NCI-H146 treated with DMSO at 0.1 percent for 48 hours (cell line): Measurements from ENCODE around the gene GJA10.
"Not testable (repeated sequence)": the region's sequence is repeated elsewhere in the genome, so short reads cannot be mapped to it uniquely, and the experiment has no call there.

Source experiments
- DNase-seq: peaks from one replicate; lab custom pipeline; 2025; ENCODE audit not compliant: unreplicated experiment; lab: John Stamatoyannopoulos, UW

The GJA10 gene

DNA sequence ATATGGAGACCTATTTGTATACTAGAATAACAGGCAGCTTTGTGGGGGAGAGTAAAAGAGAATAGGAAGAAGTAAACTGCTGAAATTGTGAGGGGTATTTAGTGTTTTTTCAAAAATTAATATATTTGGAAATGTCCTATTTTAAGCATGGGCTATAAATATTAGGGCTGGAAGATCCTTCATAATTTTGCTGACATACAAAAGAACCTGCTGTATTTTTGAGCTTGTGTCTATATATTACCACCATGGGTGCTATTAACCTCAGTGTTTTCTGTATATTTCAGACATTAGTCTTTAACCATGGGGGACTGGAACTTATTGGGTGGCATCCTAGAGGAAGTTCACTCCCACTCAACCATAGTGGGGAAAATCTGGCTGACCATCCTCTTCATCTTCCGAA is at the start of gene GJA10:
GJA10 (plus strand) TSS at position 301 of the 400 bp plus-strand sequence; CDS start at position 301, 0 bp downstream.
- DNase-seq = no peak

DNA sequence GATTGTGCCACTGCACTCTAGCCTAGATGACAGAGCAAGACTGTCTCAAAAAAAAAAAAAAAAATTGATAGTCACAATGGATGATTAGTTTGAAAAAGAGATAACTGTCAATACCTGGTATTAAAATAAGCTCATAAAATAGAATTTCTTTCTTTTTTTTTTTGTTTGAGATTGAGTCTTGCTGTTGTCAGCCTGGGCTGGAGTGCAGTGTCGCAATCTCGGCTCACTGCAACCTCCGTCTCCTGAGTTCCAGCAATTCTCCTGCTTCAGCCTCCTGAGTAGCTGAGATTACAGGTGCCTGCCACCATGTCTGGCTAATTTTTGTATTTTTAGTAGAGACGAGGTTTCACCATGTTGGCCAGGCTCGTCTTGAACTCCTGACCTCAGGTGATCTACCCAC is 46.8 kb upstream of the GJA10 start:
- not testable (repeated sequence) for DNase-seq

DNA sequence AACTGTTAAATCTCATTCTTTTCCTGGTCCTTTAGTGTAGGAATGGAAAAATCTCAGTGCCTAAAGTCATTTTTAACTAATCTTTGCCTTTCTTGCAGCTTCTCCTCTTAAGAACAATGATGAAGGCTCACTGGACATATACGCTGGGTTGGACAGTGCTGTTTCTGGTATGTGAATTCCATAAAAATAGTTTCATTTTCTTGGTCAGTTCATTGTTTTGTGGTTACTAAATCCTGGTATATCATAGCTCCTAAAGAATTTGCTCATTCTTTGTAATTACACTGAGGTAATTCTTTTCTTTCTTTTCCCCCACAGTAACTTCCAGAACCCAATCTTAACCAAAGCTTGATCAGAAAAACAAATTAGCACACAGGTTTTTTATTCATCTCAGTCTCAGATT is 41.2 kb upstream of the GJA10 start:
- DNase-seq = no peak

DNA sequence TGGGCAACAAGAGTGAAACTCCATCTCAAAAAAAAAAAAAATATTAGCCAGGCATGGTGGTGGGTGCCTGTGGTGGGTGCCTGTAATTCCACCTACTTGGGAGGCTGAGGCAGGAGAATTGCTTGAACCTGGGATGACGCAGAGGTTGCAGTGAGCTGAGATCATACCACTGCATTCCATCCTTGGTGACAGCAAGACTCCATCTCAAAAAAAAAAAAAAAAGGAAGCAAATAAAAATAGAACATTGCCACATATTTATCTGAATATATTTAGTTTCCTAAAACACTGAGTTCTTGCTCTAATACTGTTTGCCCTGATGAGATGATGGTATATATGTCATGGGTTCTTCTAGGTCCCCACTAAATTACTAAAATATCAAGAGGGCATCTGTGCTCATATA is 36.2 kb upstream of the GJA10 start:
- no peak for DNase-seq

DNA sequence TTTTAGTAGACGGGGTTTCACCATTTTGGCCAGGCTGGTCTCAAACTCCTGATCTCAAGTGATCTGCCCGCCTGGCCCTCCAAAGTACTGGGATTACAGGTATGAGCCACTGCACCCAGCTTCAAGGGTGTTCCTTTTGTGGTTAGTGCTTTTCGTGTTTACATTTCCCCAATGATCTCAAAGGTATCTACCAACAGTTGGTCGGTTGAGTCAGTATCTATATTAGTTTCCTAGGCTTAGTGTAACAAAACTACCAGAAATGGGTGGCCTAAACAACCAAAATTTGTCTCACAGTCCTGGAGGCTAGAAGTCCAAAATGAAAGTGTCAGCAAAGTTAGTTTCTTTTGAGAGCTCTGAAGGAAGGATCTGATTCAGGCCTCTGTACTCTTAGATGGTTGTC is 34.5 kb upstream of the GJA10 start:
- DNase-seq = no peak

DNA sequence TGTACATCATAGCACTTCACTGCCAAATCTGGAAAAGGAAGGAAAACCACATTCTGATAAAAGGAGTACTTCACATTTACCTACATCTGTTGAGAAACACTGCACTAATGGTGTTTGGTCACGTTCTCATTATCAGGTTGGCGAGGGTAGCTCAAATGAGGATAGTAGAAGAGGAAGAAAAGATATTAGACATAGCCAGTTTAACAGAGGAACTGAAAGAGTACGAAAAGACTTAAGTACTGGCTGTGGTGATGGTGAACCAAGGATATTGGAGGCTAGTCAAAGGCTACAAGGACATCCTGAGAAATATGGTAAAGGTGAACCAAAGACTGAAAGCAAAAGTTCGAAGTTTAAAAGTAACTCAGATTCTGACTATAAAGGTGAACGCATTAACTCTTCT is 32.0 kb upstream of the GJA10 start:
- no peak for DNase-seq

DNA sequence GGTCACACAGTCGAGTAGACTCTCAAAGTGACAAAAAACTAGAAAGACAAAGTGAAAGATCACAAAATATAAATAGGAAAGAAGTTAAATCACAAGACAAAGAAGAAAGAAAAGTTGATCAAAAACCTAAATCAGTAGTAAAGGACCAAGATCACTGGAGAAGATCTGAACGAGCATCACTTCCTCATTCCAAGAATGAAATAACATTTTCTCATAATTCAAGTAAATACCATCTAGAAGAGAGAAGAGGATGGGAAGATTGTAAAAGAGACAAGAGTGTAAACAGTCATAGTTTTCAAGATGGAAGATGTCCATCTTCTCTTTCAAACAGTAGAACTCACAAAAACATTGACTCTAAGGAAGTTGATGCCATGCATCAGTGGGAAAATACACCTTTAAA is 31.6 kb upstream of the GJA10 start:
- no peak for DNase-seq

DNA sequence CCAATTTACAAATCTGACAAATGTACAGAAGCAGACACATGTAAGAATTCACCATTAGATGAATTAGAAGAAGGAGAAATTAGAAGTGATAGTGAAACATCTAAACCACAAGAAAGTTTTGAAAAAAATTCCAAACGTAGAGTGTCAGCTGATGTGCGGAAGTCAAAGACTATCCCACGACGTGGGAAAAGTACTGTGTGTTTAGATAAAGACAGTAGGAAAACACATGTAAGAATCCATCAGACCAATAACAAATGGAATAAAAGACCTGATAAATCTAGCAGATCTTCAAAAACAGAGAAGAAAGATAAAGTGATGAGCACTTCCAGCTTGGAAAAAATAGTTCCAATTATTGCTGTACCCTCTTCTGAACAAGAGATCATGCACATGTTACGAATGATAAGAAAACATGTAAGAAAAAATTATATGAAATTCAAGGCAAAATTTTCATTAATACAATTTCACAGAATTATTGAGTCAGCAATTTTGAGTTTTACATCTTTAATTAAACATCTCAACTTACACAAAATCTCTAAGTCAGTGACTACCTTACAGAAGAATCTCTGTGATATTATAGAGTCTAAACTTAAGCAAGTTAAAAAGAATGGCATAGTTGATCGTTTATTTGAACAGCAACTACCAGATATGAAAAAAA is 28.1 kb upstream of the GJA10 start:
- no peak for DNase-seq

DNA sequence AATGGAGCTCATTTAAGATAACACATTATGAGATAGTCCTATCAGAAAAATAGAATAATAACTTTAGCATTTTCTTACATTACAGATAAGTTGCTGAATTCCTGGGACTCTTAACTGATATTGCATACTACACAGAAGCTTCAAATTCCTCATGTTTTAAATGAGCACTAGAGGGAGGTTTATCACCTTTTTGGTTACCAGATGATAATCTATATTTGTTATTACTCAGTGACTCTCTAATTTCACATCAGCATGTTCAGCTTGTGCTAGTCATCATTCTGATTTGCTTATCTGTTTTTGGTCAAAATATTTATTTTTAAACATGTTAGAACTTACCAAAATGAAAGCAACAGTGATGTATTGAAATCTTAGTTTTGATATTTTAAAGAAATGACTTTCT is 20.5 kb upstream of the GJA10 start:
- no peak for DNase-seq

DNA sequence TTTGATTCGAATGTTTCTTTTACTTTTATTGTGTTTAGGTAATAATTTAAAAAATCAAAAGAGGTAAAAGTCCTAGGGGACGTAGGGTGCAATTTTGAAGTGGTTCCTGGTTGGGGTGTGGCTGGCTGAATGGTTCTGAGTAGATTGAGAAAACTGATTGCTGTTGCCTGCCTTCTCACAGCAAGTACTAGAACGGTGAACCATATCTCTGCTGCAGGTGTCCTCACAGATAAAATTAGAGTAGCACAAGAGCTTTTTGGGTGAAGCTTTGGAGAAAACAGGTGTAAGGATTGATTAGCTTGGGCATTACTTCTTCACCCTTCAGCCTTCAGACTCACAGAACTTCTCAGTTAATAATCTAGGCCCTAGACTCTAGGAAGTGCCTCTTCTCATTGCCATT is 19.8 kb upstream of the GJA10 start:
- no peak for DNase-seq

DNA sequence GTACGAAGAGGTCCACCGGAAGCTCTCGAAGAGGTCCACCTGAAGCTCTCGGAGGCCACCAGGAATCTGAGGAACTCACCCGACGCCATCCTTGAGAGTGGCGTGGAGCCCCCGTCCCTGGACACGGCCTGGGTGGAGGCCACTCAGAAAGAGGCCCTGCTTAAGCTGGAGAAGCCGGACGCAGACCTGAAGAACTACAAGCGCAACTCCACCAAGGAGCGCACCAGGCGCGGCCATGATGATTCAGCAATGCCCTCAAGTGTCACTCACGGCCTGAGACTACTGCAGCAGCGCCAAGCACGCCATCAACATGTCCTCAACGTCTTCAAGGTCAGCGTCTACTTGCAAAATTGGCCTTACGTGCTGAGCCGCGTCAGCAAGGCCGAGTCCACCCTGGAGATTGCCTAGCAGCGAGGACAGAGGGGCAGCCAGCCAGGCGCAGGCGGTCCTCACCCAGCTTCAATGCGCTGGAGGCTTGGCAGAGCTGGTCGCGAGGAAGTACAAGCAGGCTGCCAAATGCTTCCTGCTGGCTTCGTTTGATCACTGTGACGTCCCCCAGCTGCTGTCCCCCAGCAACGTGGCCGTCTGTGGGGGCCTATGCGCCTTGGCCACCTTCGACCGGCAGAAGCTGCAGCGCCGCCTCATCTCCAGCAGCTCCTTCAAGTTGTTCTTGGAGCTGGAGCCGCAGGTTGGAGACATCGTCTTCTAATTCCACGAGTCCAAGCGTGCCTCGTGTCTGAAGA is 7.7 kb upstream of the GJA10 start:
- DNase-seq = no peak

DNA sequence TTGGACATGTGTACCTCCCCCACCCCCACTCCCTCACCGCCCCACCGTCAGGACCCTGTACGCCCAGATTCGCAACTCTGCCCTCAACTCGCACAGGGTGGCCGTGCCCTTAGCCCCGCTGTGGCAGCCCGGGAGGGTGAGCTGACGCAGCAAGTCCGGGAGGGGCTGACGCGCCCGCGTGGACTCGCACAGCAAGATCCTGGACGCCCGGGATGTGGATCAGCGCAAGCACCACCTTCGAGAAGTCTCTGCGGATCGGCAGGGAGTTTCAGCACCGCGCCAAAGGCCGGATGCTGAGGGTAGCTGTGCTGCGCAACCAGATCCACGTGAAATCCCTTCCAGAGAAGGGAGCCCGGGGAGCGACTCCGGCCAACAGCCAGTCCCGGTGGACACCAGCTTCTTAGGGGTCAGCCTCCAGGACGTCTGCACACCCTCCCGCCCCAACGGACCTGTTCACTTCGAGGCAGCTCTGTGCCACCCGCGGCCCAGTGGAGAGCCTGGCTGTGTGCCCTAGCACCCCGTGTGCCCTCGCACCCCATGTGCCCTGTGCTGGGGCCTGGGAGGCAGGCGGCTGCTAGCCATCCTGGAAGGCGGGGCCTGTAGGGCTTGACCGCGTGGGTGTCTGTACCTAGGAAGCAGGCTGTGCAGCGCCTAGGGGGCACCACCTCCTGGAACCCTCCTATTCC is 6.7 kb upstream of the GJA10 start:
- DNase-seq = no peak

DNA sequence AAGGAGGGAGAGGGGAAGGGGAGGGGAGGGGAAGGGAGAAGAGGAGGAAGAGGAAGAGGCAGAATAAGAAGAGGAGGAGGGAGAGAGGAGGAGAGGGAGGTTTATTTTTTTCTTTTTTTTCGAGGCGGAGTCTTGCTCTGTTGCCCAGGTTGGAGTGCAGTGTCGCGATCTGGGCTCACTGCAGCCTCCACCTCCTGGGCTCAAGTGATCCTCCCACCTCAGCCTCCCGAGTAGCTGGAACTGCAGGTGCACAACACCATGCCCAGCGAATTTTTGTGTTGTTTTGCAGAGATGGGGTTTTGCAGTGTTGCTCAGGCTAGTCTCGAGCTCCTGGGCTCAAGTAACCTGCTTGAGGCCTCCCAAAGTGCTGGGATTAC is 6.1 kb upstream of the GJA10 start:
- DNase-seq = no peak

DNA sequence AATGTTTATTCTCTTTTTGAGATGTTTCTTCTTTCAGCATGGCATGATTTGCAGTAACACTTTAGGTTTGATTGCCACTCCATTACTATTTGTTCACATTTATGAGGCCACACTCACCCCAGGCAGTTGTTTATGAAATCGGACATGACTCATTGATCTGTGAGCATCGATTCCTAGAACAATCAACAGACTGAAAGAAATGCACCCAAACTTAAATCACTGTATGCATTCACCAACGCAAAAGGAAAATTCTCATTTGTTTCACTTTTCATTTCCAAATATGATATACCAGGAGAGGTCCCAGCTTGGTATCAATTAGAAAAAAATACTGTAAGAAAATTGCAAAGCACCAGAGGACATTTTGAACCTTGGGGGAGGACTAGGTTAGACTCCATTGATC is 5.4 kb upstream of the GJA10 start:
- no peak for DNase-seq

DNA sequence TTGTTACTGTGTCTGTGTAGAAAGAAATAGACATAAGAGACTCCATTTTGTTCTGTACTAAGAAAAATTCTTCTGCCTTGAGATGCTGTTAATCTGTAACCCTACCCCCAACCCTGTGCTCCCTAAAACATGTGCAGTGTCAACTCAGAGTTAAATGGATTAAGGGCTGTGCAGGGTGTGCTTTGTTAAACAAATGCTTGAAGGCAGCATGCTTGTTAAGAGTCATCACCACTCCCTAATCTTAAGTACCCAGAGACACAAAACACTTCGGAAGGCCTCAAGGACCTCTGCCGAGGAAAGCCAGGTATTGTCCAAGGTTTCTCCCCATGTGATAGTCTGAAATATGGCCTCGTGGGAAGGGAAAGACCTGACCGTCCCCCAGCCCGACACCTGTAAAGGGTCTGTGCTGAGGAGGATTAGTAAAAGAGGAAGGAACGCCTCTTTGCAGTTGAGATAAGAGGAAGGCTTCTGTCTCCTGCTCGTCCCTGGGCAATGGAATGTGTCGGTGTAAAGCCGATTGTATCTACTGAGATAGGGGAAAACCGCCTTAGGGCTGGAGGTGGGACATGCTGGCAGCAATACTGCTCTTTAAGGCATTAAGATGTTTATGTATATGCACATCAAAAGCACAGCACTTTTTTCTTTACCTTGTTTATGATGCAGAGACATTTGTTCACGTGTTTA is 3.3 kb upstream of the GJA10 start:
- not testable (repeated sequence) for DNase-seq

DNA sequence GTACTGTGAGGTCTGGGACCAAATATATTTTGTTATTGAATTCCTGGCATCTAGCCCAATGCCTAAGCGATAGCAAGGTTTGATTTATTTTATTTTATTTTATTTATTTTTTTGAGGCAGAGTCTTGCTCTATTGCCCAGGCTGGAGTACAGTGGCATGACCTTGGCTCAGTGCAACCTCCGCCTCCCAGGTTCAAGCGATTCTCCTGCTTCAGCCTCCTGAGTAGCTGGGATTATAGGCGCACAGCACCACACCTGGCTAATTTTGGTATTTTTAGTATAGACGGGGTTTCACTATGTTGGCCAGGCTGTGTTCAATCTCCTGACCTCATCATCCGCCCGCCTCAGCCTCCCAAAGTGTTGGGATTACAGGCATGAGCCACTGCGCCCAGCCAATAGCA is 1.7 kb upstream of the GJA10 start:
- not testable (repeated sequence) for DNase-seq

DNA sequence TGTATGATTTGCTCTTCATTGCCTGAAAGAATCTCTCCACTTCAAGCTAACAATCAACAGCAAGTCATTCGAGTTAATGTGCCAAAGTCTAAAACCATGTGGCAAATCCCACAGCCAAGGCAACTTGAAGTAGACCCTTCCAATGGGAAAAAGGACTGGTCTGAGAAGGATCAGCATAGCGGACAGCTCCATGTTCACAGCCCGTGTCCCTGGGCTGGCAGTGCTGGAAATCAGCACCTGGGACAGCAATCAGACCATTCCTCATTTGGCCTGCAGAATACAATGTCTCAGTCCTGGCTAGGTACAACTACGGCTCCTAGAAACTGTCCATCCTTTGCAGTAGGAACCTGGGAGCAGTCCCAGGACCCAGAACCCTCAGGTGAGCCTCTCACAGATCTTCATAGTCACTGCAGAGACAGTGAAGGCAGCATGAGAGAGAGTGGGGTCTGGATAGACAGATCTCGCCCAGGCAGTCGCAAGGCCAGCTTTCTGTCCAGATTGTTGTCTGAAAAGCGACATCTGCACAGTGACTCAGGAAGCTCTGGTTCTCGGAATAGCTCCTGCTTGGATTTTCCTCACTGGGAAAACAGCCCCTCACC is 1.1 kb downstream of the GJA10 start:
- no peak for DNase-seq

DNA sequence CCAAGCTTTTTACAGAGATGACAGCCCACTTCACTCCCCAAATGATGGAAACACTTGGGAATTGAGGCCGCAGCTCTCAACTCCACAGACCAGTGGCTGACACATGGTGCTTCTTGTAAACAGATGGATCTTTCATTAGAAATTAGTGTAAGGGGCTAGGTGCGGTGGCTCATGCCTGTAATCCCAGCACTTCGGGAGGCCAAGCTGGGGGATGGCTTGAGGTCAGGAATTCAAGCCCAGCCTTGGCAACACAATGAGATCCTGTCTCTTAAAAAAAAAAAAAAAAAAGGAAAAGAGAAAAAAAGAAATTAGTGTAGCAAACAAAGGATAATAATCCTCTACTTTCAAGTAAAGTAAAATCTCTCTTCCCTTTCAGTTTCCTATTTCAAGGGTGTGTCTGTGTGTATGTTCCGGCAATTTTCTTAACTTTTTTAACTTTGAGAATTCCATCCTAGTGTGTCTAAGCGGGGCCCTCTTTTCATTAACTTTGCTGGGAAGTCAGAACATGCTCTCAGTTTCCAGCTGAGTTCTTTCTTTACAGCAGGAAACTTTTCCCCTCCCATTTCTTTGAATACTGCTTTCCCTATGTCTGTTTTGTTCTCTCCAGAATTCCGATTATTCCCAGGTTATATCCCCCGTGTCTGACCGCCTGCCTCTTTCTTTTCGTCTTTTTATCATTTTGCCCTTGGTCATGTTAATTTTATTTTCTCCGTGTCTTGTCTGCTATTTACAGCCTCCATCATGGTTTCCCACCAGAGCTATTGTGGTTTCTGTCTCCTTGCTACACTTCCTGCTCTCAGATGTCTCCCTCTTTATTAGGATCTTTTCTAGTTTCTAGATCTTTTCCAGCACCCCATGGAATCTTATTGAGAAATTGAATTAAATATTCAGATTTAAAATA is 16.0 kb downstream of the GJA10 start:
- DNase-seq = not testable (repeated sequence)

DNA sequence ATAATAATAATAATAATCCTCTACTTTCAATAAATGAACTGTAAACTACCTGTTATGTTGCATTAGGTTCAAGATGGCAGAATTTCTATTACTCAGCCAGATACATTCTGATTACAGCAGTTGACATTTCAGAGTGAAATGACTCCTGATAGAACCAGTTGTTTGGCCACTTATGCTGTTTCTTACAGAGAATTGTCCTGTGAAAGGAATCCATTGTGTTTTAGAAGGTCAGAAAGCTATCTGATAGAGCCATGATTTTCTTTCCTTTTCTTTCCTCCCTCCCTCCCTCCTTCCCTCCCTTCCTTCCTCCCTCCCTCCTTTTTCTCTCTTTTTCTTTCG is 16.6 kb downstream of the GJA10 start:
- no peak for DNase-seq

DNA sequence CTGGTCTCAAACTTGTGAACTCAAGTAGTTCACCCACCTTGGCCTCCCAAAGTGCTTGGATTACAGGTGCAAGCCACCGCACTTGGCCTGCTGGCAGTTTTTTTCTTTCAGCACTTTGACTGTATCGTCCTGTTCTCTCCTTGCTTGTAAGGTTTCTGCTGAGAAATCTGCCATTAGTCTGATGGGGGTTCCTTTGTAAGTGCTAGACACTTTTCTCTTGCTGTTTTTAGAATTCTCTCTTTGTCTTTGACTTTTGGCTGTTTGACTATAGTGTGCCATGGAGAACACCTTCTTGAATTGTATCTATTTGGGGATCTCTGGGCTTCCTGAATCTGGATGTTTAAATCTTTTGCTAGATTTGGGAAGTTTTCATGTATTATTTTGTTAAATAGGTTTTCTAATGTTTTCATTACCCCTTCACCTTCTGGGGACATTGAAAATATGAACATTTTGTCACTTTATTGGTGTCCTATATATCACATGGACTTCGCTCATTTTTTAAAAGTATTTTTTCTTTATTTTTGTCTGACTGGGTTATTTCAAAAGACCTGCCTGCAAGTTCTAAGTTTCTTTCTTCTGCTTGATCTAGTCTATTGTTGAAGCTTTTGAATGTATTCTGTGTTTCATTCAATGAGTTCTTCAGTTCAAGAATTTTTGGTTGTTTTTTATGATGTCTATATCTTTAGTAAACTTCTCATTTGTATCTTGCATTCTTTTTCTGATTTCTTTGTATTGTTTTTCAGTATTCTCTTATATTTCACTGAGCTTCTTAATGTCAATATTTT is 22.1 kb downstream of the GJA10 start:
- no peak for DNase-seq
